CD8-positive, alpha-beta memory T cell (primary cell): ENCODE measurements around the gene SLC45A1. TPM values are rescaled to one million over a fixed set of nuclear protein-coding genes. Genes with fewer than 3 reads are reported as not detected.

Experiments used
- CTCF ChIA-PET: fragments of 350-600 bp; sonication (Branson Sonifier 250); formaldehyde crosslinking; loops from one replicate; lab custom pipeline; 2021; ENCODE audit warnings: antibody characterized with exemption; lab: Charles Lee
- POLR2A ChIA-PET: fragments of 350-600 bp; sonication (Branson Sonifier 250); formaldehyde crosslinking; loops from one replicate; lab custom pipeline; 2021; ENCODE audit warnings: antibody characterized with exemption; lab: Charles Lee
- DNase-seq, 5 donors: peaks; one replicate each; pipeline versions ENCODE4 v3.0.0 to v3.0.0-alpha.2; 2020 to 2022; ENCODE audit warnings: mixed read lengths in 1 of 5
- H3K27ac ChIP-seq: one replicate; pipeline ENCODE4 v1.7.0; 2013; ENCODE audit warnings: low read depth, mild to moderate bottlenecking, low read length, moderate library complexity
- H3K27me3 ChIP-seq: 2 replicates; pipeline ENCODE4 v1.7.0; 2013; ENCODE audit warnings: low read length, mild to moderate bottlenecking; ENCODE audit not compliant: insufficient read depth, poor library complexity, severe bottlenecking
- H3K36me3 ChIP-seq: 2 replicates; pipeline ENCODE4 v1.7.0; 2013; ENCODE audit warnings: mild to moderate bottlenecking, low read length, moderate library complexity; ENCODE audit not compliant: insufficient read depth
- H3K4me1 ChIP-seq: 2 replicates; pipeline ENCODE4 v1.7.0; 2013; ENCODE audit warnings: mild to moderate bottlenecking, low read length, moderate library complexity; ENCODE audit not compliant: insufficient read depth
- H3K4me3 ChIP-seq: 2 replicates; pipeline ENCODE4 v1.7.0; 2013; ENCODE audit warnings: mild to moderate bottlenecking, low read length
- H3K9me3 ChIP-seq: 2 replicates; pipeline ENCODE4 v1.7.0; 2013; ENCODE audit warnings: mild to moderate bottlenecking, low read length
- H3K27ac Mint-ChIP-seq, 8 donors: one replicate each; pipeline ENCODE4 v1.8.0; 2020 to 2021; ENCODE audit warnings: mixed read lengths in 8 of 8, mild to moderate bottlenecking in 6 of 8, inconsistent platforms in 3 of 8, moderate library complexity in 3 of 8
- H3K27me3 Mint-ChIP-seq, 2 donors: one replicate each; pipeline ENCODE4 v1.8.0; 2020 to 2021; ENCODE audit warnings: mixed read lengths in 2 of 2, mild to moderate bottlenecking in 1 of 2, moderate library complexity in 1 of 2
- H3K36me3 Mint-ChIP-seq, 3 donors: one replicate each; pipeline ENCODE4 v1.8.0; 2020 to 2021; ENCODE audit warnings: mixed read lengths in 3 of 3, inconsistent platforms in 1 of 3, mild to moderate bottlenecking in 1 of 3
- H3K4me1 Mint-ChIP-seq, 3 donors: one replicate each; pipeline ENCODE4 v1.8.0; 2020 to 2021; ENCODE audit warnings: mixed read lengths in 3 of 3, inconsistent platforms in 1 of 3, mild to moderate bottlenecking in 1 of 3
- H3K4me3 Mint-ChIP-seq, 7 donors: one replicate each; pipeline ENCODE4 v1.8.0; 2020 to 2021; ENCODE audit warnings: mixed read lengths in 7 of 7, mild to moderate bottlenecking in 6 of 7, moderate library complexity in 4 of 7, inconsistent platforms in 2 of 7
- H3K9me3 Mint-ChIP-seq, 5 donors: one replicate each; pipeline ENCODE4 v1.8.0; 2020 to 2022; ENCODE audit warnings: mixed read lengths in 5 of 5, mild to moderate bottlenecking in 3 of 5, moderate library complexity in 2 of 5, inconsistent platforms in 1 of 5
- polyA plus RNA-seq: library from polyadenylated mRNA; unstranded; fragments of 300-500 nt; fragmentation: Illumina TruSeq; gene quantifications from one replicate; pipeline ENCODE4 v1.2.3, GENCODE V29; 2021
- total RNA-seq, 2 experiments: library from RNA; stranded (reverse); gene quantifications; one replicate each; pipeline ENCODE4 v1.2.3, GENCODE V29; 2021

SLC45A1 gene
- total and polyA plus RNA-seq, 3 experiments from 2014 or later = 0.31 to 0.70 (median 0.58) TPM

- DNase-seq = no peak
- Histone ChIP-seq H3K27me3 (no peaks in the 10 kb centered on the region), H3K4me1 (peaks cover under 1% of the 10 kb centered on the region), H3K9me3 (no peaks in the 10 kb centered on the region), H3K36me3 (no peaks in the 10 kb centered on the region), H3K4me3 (no peak overlapping the region), H3K27ac (no peak overlapping the region)
- no peaks in the 10 kb centered on the region for H3K4me1 Mint-ChIP-seq
- H3K9me3 Mint-ChIP-seq = no peaks in the 10 kb centered on the region
- H3K4me3 Mint-ChIP-seq = peak overlapping the region in 1 of 7 donors; percentile 10
- no peak overlapping the region for H3K27ac Mint-ChIP-seq
- ChIA-PET POLR2A (no interaction called here), CTCF (no interaction called here)
- no peaks in the 10 kb centered on the region for H3K36me3 Mint-ChIP-seq
- H3K27me3 Mint-ChIP-seq = no peaks in the 10 kb centered on the region
Observed at GRCh38 chr1:8343464-8344001, 25.6 kb downstream of the SLC45A1 start.

- Histone ChIP-seq H3K4me3 (no peak overlapping the region), H3K9me3 (no peaks in the 10 kb centered on the region), H3K36me3 (no peaks in the 10 kb centered on the region), H3K27me3 (no peaks in the 10 kb centered on the region), H3K27ac (no peak overlapping the region), H3K4me1 (peaks cover 5% of the 10 kb centered on the region)
- Mint-ChIP-seq H3K36me3 (no peaks in the 10 kb centered on the region), H3K4me3 (no peak overlapping the region), H3K27me3 (peaks cover 3 to 4% of the 10 kb centered on the region in 2 donors), H3K9me3 (no peaks in the 10 kb centered on the region), H3K4me1 (peaks cover 2 to 4% (median 4%) of the 10 kb centered on the region in 3 donors), H3K27ac (no peak overlapping the region)
- ChIA-PET CTCF (interaction anchor here (8.3 kb wide), 1 partner anchor 332 kb away, joined by 83 read pairs; no protein-coding TSS in a partner anchor), POLR2A (no interaction called here)
- DNase-seq = no peak
Observed at GRCh38 chr1:8344893-8345507, 27.1 kb downstream of the SLC45A1 start.

- ChIA-PET POLR2A (no interaction called here), CTCF (interaction anchor here (1.3 to 8.3 kb wide), 4 partner anchors 31 to 363 kb away, joined by 4 to 83 read pairs (median 21); no protein-coding TSS in a partner anchor)
- H3K4me1 ChIP-seq = peaks cover 5% of the 10 kb centered on the region
- Mint-ChIP-seq H3K4me1 (peaks cover 2 to 4% (median 4%) of the 10 kb centered on the region in 3 donors), H3K9me3 (no peaks in the 10 kb centered on the region), H3K36me3 (no peaks in the 10 kb centered on the region), H3K4me3 (no peak overlapping the region), H3K27me3 (peaks cover 3 to 4% of the 10 kb centered on the region in 2 donors), H3K27ac (no peak overlapping the region)
- H3K9me3 ChIP-seq = no peaks in the 10 kb centered on the region
- no peak for DNase-seq
- no peak overlapping the region for H3K4me3 ChIP-seq
- H3K27ac ChIP-seq = no peak overlapping the region
- no peaks in the 10 kb centered on the region for H3K27me3 ChIP-seq
- no peaks in the 10 kb centered on the region for H3K36me3 ChIP-seq
Observed at GRCh38 chr1:8345621-8346415, 27.9 kb downstream of the SLC45A1 start.

- POLR2A ChIA-PET = no interaction called here
- H3K9me3 ChIP-seq = no peaks in the 10 kb centered on the region
- H3K27me3 ChIP-seq = no peaks in the 10 kb centered on the region
- no peaks in the 10 kb centered on the region for H3K36me3 ChIP-seq
- Mint-ChIP-seq H3K4me1 (peaks cover 2 to 4% (median 4%) of the 10 kb centered on the region in 3 donors), H3K36me3 (peaks cover 0 to 3% (median 0%) of the 10 kb centered on the region in 3 donors), H3K4me3 (no peak overlapping the region), H3K27ac (no peak overlapping the region), H3K27me3 (peaks cover 3 to 4% of the 10 kb centered on the region in 2 donors), H3K9me3 (no peaks in the 10 kb centered on the region)
- peaks cover 5% of the 10 kb centered on the region for H3K4me1 ChIP-seq
- H3K27ac ChIP-seq = no peak overlapping the region
- CTCF ChIA-PET = interaction anchor here (1.3 to 8.3 kb wide), 5 partner anchors 33 to 367 kb away, joined by 3 to 83 read pairs (median 4); no protein-coding TSS in a partner anchor
- no peak for DNase-seq
- H3K4me3 ChIP-seq = no peak overlapping the region
Observed at GRCh38 chr1:8347635-8348034, 29.7 kb downstream of the SLC45A1 start.

DNA sequence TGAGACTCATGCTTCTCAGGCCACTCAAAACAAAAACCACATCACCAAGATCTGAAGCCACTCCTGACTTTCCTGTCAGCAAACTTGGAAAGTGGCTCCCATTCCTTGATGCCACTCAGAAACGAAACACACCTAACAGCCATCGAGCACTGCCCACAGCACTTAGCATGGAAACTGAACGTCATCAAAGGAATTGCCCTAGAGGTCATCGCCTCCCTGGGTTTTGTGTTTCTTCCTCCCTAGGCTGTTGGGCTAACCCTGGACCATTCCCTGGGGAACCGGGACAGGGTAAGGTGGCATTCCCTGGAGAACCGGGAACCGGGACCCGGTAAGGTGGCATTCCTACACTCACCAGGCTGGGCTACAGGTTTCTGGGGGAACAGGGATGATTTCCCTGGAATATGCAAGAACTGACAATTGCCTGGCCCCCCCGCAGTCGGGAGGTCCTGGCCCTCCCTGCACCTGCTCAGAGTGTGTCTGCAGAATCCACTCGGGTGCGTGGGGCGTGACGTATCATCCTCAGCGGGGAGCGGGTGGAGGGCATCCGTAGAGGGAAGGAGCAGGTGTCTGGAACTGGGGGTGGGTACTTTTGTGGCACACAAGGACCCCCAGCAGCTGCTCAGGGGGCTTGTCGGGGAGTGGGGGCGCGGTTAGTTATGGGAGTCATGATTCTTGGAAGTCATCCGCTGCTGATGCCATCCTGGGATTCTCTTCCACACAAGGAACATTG, 30.3 kb downstream of the SLC45A1 start:
- H3K27ac ChIP-seq = no peak overlapping the region
- no peak for DNase-seq
- H3K36me3 ChIP-seq = no peaks in the 10 kb centered on the region
- peaks cover 3 to 4% of the 10 kb centered on the region in 2 donors for H3K27me3 Mint-ChIP-seq
- no peaks in the 10 kb centered on the region for H3K27me3 ChIP-seq
- ChIA-PET POLR2A (interaction anchor here (0.6 kb wide), 1 partner anchor 431 kb away, joined by 3 read pairs; no protein-coding TSS in a partner anchor), CTCF (interaction anchor here (0.6 to 8.3 kb wide), 9 partner anchors 20 to 379 kb away, joined by 3 to 83 read pairs (median 5); no protein-coding TSS in a partner anchor)
- H3K9me3 ChIP-seq = no peaks in the 10 kb centered on the region
- no peak overlapping the region for H3K4me3 ChIP-seq
- peaks cover 2 to 4% (median 4%) of the 10 kb centered on the region in 3 donors for H3K4me1 Mint-ChIP-seq
- H3K4me1 ChIP-seq = peaks cover 5% of the 10 kb centered on the region
- no peaks in the 10 kb centered on the region for H3K9me3 Mint-ChIP-seq
- no peak overlapping the region for H3K4me3 Mint-ChIP-seq
- H3K27ac Mint-ChIP-seq = peak overlapping the region in 1 of 8 donors; percentile 66
- peaks cover 0 to 9% (median under 1%) of the 10 kb centered on the region in 3 donors for H3K36me3 Mint-ChIP-seq

DNA sequence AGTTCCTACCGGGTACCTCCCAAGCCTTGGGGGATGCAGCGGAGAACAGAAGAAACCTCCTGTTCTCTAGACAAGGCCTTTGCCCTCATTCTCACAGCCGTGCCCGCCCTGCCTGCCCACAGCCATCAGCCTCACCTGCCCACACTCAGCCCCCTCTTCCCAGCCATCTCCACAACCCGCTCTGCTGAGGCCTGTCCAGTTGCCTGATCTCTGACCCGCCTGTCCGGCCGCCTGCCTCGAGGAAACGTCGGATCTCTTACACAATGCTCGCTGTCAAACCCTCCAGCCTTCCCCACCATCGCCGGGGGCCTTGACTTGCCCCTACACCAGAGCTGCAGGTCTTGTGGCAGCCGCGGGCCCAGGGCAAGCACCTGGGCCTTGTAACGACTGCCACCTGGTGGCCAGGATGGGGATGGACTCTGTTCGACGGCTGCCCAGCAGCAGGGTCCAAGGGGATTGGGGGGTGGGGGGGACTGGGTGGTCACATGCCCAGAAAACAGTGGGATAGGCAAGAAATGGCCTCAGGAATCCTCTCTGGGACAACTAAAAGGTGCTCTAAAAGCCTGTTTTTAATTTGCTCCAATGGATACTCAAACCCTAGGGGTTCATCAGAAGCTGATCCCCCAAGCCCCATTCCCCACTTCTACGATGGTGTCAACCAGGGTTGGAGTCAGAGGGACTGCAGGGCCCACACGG, 31.0 kb downstream of the SLC45A1 start:
- Mint-ChIP-seq H3K4me1 (peaks cover 2 to 4% (median 4%) of the 10 kb centered on the region in 3 donors), H3K4me3 (no peak overlapping the region), H3K36me3 (peaks cover 0 to 14% (median 2%) of the 10 kb centered on the region in 3 donors), H3K27me3 (peaks cover 3 to 4% of the 10 kb centered on the region in 2 donors), H3K9me3 (no peaks in the 10 kb centered on the region), H3K27ac (peak overlapping the region in 2 of 8 donors; percentile 66 to 70)
- peaks cover 5% of the 10 kb centered on the region for H3K36me3 ChIP-seq
- ChIA-PET POLR2A (interaction anchor here (0.6 kb wide), 1 partner anchor 432 kb away, joined by 3 read pairs; no protein-coding TSS in a partner anchor), CTCF (interaction anchor here (0.6 to 8.3 kb wide), 12 partner anchors 11 to 378 kb away, joined by 3 to 83 read pairs (median 5); no protein-coding TSS in a partner anchor)
- no peak overlapping the region for H3K27ac ChIP-seq
- no peaks in the 10 kb centered on the region for H3K9me3 ChIP-seq
- peak; percentile 53 to 78 (median 60) for DNase-seq
- no peak overlapping the region for H3K4me3 ChIP-seq
- no peaks in the 10 kb centered on the region for H3K27me3 ChIP-seq
- H3K4me1 ChIP-seq = peaks cover 5% of the 10 kb centered on the region

- no peak overlapping the region for H3K4me3 Mint-ChIP-seq
- no peak overlapping the region for H3K27ac Mint-ChIP-seq
- CTCF ChIA-PET = interaction anchor here (0.8 to 8.3 kb wide), 11 partner anchors 10 to 378 kb away, joined by 3 to 83 read pairs (median 5); no protein-coding TSS in a partner anchor
- H3K36me3 Mint-ChIP-seq = peaks cover 0 to 17% (median 2%) of the 10 kb centered on the region in 3 donors
- Histone ChIP-seq H3K9me3 (no peaks in the 10 kb centered on the region), H3K27me3 (no peaks in the 10 kb centered on the region), H3K27ac (no peak overlapping the region), H3K4me1 (peaks cover 5% of the 10 kb centered on the region), H3K36me3 (peaks cover 6% of the 10 kb centered on the region), H3K4me3 (no peak overlapping the region)
- DNase-seq = no peak
- H3K9me3 Mint-ChIP-seq = no peaks in the 10 kb centered on the region
- peaks cover 2 to 4% (median 4%) of the 10 kb centered on the region in 3 donors for H3K4me1 Mint-ChIP-seq
- POLR2A ChIA-PET = no interaction called here
- peaks cover 3 to 4% of the 10 kb centered on the region in 2 donors for H3K27me3 Mint-ChIP-seq
Observed at GRCh38 chr1:8349473-8349865, 31.6 kb downstream of the SLC45A1 start.
